ENCODE results near the gene ZNF200. TPM values are rescaled to one million over a fixed set of nuclear protein-coding genes. Genes with fewer than 3 reads are reported as not detected.

Gene ZNF200
- total and polyA plus RNA-seq, 2 donors (not counting 1 experiment from before 2014, with no cell fraction given): 2.7 to 20.1 TPM

DNA sequence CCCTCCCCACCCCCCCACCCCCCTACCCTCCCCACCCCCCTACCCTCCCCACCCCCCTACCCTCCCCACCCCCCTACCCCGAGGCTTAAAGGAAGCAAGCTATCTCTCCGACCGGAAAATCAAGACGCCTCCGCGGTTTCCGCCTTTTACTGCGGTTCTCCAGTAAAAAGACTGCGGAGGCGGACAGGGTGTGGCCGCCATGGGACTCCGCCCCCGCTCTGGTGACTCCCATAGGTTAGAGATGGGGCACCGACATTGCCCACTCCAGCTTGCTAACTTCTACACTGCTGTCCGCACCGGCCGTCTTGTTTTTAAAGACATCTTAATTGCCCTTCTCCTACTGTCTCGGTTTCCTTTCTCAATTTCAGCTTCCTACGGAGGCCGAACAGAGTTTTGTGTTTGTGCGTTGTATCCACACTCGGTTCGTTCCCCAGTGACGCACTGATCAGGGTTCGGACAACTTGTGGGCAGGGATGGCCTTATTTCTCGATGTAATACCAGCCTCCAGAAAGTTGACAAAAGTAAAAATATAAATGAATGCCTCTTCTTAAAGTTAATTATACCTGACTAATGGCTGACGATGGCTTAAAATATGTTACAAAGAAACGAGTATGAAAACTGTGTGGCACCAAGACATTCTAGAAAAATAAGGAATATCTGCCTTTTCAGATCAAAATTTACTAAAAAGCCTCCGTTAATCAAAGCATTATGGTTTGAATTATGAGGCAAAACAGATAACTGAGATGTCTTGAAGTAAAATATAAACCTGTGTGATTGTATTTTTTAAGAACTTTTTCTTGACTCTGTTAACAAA, 1.1 kb upstream of the ZNF200 start:
- Histone ChIP-seq H3K4me3 (ENCODE audit: control extremely low read depth in 1 of 5, extremely low read depth in 1 of 5, insufficient read depth in 1 of 5, low read depth in 2 of 5, low read length in 4 of 5) (no peak overlapping the region), H3K4me2 (replicated peaks; ENCODE audit: low read depth, low read length, poor library complexity, severe bottlenecking) (no peak overlapping the region), H3K79me2 (ENCODE audit: control insufficient read depth, insufficient read depth, low read length) (peaks cover 25% of the 10 kb centered on the region), H3K4me1 (ENCODE audit: control insufficient read depth in 2 of 2, insufficient read depth in 2 of 2, low read length in 2 of 2) (peaks cover 12 to 16% of the 10 kb centered on the region in 2 donors), H3K9me3 (ENCODE audit: control extremely low read depth in 1 of 3, control insufficient read depth in 2 of 3, insufficient read depth in 1 of 3, low read length in 2 of 3) (peaks cover 2 to 11% (median 4%) of the 10 kb centered on the region in 3 donors), H4K20me1 (ENCODE audit: control insufficient read depth, insufficient read depth, low read length, poor library complexity, severe bottlenecking) (peaks cover 7% of the 10 kb centered on the region), H3K9ac (ENCODE audit: low read length) (no peak overlapping the region), H3K36me3 (replicated peaks in 1 of 2; ENCODE audit: control extremely low read depth in 1 of 2, control insufficient read depth in 1 of 2, extremely low read depth in 1 of 2, insufficient read depth in 2 of 2, low read length in 1 of 2) (peaks cover 10 to 18% of the 10 kb centered on the region in 2 experiments), H3K27me3 (replicated peaks in 1 of 4; ENCODE audit: control extremely low read depth in 1 of 4, control insufficient read depth in 3 of 4, insufficient read depth in 4 of 4, low read length in 3 of 4) (no peaks in the 10 kb centered on the region), H3K27ac (ENCODE audit: low read length in 2 of 2) (no peak overlapping the region), H2AFZ (ENCODE audit: insufficient read depth, low read depth, low read length, poor library complexity, severe bottlenecking) (no peak overlapping the region)
- Mint-ChIP-seq H3K9me3 (ENCODE audit: insufficient read depth) (peaks cover under 1% of the 10 kb centered on the region), H3K27ac (peak overlapping the region; percentile 71), H3K4me1 (peaks cover 23% of the 10 kb centered on the region), H3K27me3 (peaks cover 8% of the 10 kb centered on the region), H3K4me3 (peak overlapping the region; percentile 81)
- ChIA-PET CTCF (no interaction called here), POLR2A (interaction anchor here (0.9 kb wide), 1 partner anchor 47 kb away, joined by 7 read pairs; no protein-coding TSS in a partner anchor)
- DNase-seq: peak; percentile 45
- TF ChIP-seq EZH2 (IDR thresholded peaks at IDR 0.05; ENCODE audit: borderline replicate concordance, insufficient read depth, low read depth, low read length, poor library complexity, severe bottlenecking): no peak
- TF ChIP-seq, protein P1, sequence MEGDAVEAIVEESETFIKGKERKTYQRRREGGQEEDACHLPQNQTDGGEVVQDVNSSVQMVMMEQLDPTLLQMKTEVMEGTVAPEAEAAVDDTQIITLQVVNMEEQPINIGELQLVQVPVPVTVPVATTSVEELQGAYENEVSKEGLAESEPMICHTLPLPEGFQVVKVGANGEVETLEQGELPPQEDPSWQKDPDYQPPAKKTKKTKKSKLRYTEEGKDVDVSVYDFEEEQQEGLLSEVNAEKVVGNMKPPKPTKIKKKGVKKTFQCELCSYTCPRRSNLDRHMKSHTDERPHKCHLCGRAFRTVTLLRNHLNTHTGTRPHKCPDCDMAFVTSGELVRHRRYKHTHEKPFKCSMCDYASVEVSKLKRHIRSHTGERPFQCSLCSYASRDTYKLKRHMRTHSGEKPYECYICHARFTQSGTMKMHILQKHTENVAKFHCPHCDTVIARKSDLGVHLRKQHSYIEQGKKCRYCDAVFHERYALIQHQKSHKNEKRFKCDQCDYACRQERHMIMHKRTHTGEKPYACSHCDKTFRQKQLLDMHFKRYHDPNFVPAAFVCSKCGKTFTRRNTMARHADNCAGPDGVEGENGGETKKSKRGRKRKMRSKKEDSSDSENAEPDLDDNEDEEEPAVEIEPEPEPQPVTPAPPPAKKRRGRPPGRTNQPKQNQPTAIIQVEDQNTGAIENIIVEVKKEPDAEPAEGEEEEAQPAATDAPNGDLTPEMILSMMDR (IDR thresholded peaks at IDR 0.05): no peak
- no peak for ATAC-seq (ENCODE audit: low read depth)
- intact Hi-C loops (cut with micrococcal nuclease): loop anchor here (1.0 kb wide), 3 partner anchors 28 to 69 kb away; partner anchors contain the start of genes TIGD7, ZNF263 and ZNF75A
- 63% methylated on average over 22 of the region's 29 CpGs for WGBS (ENCODE audit: insufficient coverage)

DNA sequence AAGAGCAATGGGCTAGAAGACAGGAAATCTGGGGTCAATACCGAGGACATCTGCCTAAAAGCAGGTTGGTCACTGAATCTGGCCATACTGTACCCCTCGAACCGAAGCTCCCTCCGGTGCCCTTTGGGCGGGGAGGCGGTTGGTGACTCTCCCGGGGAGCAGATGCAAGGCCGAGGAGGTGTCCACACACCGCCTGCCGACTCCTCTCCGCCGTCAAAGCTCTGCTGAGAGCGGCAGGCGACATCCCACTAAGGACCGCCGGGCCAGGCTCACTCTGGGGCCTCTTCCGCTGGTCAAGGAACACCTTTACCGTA, 458 bp downstream of the ZNF200 start:
- Histone ChIP-seq H3K9ac (ENCODE audit: low read length) (peak overlapping the region; percentile 83), H3K36me3 (replicated peaks in 1 of 2; ENCODE audit: control extremely low read depth in 1 of 2, control insufficient read depth in 1 of 2, extremely low read depth in 1 of 2, insufficient read depth in 2 of 2, low read length in 1 of 2) (peaks cover 19 to 30% of the 10 kb centered on the region in 2 experiments), H3K9me3 (ENCODE audit: control extremely low read depth in 1 of 3, control insufficient read depth in 2 of 3, insufficient read depth in 1 of 3, low read length in 2 of 3) (peaks cover 4 to 16% (median 7%) of the 10 kb centered on the region in 3 donors), H3K4me1 (ENCODE audit: control insufficient read depth in 2 of 2, insufficient read depth in 2 of 2, low read length in 2 of 2) (peaks cover 12 to 16% of the 10 kb centered on the region in 2 donors), H3K79me2 (ENCODE audit: control insufficient read depth, insufficient read depth, low read length) (peaks cover 25% of the 10 kb centered on the region), H3K4me2 (replicated peaks; ENCODE audit: low read depth, low read length, poor library complexity, severe bottlenecking) (peak overlapping the region; percentile 91), H3K27me3 (replicated peaks in 1 of 4; ENCODE audit: control extremely low read depth in 1 of 4, control insufficient read depth in 3 of 4, insufficient read depth in 4 of 4, low read length in 3 of 4) (no peaks in the 10 kb centered on the region), H3K27ac (ENCODE audit: low read length in 2 of 2) (peak overlapping the region; percentile 96), H3K4me3 (ENCODE audit: control extremely low read depth in 1 of 5, extremely low read depth in 1 of 5, insufficient read depth in 1 of 5, low read depth in 2 of 5, low read length in 4 of 5) (peak overlapping the region; percentile 75 to 95 (median 95)), H4K20me1 (ENCODE audit: control insufficient read depth, insufficient read depth, low read length, poor library complexity, severe bottlenecking) (peaks cover 7% of the 10 kb centered on the region), H2AFZ (ENCODE audit: insufficient read depth, low read depth, low read length, poor library complexity, severe bottlenecking) (peak overlapping the region; percentile 91)
- intact Hi-C loops (cut with micrococcal nuclease): no loop called here
- ChIA-PET POLR2A (no interaction called here), CTCF (interaction anchor here (0.8 to 1.4 kb wide), 3 partner anchors 23 to 227 kb away, joined by 3 to 4 read pairs (median 3); partner anchors contain the start of gene ZNF263)
- H3K4me1 Mint-ChIP-seq: peaks cover 23% of the 10 kb centered on the region
- peak overlapping the region; percentile 97 for H3K27ac Mint-ChIP-seq
- peaks cover 6% of the 10 kb centered on the region for H3K9me3 Mint-ChIP-seq (ENCODE audit: insufficient read depth)
- TF ChIP-seq, protein P1 (IDR thresholded peaks at IDR 0.05): no peak
- TF ChIP-seq EZH2 (IDR thresholded peaks at IDR 0.05; ENCODE audit: borderline replicate concordance, insufficient read depth, low read depth, low read length, poor library complexity, severe bottlenecking): no peak
- WGBS (ENCODE audit: insufficient coverage): 1% methylated on average over 18 of the region's 18 CpGs
- ATAC-seq (ENCODE audit: low read depth) (no peak), DNase-seq (no peak)
- H3K27me3 Mint-ChIP-seq: no peaks in the 10 kb centered on the region
- peak overlapping the region; percentile 94 for H3K4me3 Mint-ChIP-seq

All from B cell (primary cell).